ENCODE measurements around the gene OR10X1.

OR10X1 gene, protein sequence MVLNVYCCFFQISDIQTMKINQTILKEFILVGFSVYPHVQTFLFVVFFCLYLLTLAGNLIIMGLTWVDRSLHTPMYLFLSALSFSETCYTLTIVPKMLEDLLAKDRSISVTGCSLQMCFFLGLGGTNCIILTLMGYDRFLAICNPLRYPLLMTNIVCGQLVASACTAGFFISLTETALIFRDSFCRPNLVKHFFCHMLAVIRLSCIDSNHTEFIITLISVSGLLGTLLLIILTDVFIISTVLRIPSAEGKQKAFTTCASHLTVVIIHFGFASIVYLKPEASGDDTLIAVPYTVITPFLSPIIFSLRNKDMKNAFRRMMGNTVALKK

DNA sequence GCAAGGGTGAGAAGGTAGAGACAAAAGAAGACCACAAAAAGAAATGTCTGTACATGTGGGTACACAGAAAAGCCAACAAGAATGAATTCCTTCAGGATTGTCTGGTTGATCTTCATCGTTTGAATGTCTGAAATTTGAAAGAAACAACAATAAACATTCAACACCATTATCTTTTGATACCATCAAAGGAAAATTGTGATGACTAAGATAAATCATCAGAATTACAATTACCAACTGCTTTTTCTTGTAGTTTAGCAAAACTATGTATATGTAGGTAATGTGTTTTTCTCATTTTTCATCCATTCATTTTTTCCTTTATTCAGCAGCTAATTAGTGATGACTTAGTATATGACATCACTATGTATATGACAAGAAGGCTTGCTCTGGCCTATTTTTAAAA is at the start of gene OR10X1:
TSS of gene OR10X1 (minus strand) at position 167 of the 400 bp plus-strand sequence. CDS start at position 167, 0 bp downstream.
- DNase-seq: no peak

DNA sequence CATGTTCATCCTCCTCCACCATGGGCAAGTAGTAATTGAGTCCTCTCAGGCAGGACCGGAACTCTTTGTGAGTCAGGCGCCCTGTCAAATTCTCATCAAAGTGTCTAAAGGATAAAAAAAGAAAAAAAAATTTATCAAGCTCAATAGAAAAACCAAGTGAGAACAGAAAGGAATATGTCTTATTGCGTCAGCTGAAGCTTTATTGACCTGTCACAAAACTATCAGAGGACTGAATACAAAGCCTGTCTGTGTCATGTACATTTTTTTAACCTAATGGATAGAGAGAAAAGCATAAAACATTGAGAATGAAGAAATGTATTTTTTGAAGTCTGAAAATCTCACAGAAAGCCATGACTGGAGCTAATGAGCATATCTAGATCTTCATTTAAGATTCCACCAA is 34.1 kb upstream of the OR10X1 start:
- no peak for DNase-seq

DNA sequence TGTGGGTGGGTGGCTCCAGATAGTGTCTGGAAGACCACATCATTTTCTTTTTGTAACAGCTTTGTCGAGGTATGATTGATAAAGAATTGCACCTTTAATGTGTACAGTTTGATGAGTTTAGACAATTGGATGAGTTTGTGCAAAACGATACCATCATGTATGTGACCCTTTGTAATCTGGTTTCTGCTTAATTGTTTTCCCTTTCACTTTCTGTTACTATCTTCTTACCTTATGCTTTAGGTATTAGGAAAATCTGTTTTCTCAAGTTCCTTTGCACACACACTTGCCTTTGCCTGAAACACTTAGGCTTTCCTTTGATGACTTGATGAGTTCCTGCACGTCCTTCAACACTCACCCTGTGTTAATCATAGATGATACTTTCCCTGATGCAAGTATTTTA is 32.2 kb upstream of the OR10X1 start:
- no peak for DNase-seq

DNA sequence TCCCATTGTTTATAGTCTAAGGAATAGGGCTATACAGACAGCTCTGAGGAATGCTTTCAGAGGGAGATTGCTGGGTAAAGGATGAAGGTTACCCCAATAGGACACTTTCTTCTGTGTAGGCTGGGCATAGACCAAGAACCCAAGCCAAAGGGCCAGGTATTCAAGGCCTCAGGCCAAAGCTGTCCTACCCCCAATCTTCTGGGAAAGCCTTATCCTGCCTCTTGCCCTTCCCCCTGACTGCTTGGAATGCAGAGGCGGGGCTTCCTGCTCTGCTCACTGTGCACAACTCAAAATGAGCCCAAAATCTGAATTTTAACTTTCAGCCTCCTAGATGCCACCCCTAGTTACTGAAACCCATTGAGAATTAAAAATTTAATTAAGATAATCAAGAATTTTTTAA is 27.6 kb upstream of the OR10X1 start:
- DNase-seq: no peak

DNA sequence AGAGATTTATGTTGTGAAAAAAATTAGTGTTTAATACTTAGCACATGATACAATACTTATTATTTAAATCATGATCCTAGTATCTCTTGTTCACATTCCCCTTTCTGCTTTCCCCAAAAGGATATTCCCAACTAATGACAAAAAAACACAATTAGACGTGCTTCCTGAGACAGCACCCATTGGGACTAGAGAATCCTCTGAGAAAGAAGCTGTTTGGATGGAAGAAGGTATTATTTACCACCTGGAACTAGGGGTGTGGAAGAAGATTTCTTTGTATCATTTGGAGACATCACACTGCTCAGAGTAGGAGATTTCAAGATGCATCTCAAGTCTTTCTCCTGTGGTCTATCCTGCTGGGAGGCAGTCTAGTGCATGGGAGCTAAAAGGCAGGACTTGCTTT is 25.3 kb upstream of the OR10X1 start, which contains the start of gene OR10Z1:
TSS of gene OR10Z1 (plus strand) at position 301 of the 400 bp plus-strand sequence. CDS start 1,171 bp downstream, outside the sequence.
- DNase-seq: no peak

DNA sequence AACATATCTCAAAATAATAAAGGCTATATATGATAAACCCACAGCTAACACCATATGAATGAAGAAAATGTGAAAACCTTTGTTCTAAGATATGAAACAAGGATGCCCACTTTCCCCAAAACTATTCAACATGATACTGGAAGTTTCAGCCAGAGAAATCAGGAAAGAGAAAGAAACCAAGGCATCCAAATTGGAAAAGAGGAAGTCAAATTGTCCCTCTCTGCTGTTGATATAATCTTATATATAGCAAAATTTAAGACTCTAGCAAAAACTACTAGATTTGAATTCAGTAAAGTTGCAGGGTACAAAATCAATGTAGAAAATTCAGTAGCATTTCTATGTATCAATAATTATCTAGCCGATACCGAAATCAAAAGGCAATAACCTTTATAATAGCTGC is 21.0 kb upstream of the OR10X1 start:
- DNase-seq: no peak

DNA sequence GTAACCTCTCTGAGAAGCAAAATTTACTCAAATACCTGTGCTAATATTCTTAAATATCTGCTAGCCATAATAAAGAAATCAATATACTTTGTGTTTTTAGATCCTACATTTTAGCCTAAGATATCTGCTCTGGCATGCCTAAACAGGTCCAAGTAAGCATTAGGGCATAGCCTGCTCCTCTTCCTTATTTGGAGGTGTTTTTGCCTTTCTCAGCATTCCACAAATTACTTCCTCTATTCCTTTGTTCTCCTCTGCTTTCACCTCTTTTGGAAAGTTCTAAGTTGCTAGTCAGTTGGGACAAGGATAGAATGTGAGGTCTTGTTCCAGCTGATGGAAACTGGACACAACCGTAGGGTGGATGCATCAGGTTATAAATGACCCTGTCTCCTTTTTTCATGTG is 7.2 kb upstream of the OR10X1 start:
- DNase-seq: no peak

DNA sequence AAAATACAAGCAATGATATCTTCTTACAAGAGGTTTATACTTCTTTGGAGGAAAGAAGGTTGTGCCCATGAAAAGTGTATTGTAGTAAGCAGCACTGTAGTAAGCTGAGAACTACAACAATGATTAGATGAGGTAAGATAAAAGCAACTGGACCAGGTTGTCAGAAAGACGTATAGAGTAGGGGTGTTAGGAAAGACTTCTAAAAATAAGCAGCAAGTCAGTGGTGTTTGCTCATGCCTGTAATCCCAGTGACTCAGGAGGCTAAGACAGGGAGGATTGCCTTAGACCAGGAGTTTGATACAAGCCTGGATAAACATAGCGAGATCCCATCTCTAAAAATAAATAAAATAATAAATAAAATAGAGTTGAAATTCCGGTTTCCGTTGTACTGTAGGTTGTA is 4.3 kb upstream of the OR10X1 start:
- no peak for DNase-seq

DNA sequence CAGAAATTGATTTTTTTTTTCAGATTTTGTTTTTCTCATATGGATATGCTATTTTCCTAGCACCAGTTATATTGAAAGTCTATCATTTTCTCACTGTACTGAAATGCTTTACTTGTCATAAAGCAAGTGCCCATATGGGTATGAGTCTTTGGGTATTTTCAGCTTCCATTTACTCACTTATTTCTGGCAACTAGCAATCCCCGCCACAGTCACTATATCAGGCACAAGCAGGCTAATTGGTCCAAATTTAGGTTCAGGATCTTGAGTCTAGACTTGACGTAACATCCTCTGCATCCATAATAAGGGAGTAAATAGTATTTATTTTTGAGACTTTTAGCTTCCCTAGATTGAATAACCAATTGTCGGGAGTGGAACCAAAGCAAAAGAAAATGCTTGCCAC is 2.1 kb downstream of the OR10X1 start:
- DNase-seq: no peak

DNA sequence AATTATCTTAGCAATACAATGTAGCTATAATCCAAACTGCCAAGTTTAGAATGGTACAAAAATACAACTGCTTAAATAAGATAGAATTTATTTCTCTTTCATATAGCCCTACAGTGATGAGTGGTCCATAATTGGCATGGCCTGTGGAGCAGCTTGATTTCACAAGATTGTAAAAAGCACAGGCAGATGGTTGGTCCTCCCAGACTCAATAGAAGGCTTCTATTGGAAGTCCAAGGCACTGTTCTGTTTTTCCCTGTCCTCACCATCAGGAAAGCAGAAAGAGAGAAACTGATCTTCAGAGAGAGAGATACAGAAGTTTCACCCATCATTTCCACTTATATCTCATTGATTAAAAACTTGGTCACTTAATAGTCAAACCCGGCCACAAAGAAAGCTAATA is 7.5 kb downstream of the OR10X1 start:
- DNase-seq: no peak

DNA sequence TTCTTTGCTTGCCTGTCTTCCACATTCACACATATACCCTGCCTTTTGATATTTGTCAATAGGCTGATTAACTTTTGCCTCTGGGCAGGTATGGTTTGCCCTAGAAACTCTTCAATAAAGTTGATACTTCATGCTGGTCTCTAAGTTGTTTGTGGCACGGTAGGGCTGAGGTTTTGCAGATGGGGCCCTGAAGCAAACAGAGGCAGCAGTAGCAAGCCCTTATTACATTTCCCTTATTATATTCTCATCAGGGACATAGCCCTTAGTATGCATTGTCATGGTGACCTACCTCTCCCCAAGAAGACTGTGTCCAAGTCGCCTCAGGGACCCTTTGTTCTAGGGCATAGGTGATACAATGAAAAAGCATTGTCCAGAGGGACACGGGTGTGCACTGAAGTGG is 9.2 kb downstream of the OR10X1 start, which contains the start of gene OR6P1:
TSS of gene OR6P1 (minus strand) at position 101 of the 400 bp plus-strand sequence. CDS start 6,976 bp downstream, outside the sequence.
- no peak for DNase-seq

DNA sequence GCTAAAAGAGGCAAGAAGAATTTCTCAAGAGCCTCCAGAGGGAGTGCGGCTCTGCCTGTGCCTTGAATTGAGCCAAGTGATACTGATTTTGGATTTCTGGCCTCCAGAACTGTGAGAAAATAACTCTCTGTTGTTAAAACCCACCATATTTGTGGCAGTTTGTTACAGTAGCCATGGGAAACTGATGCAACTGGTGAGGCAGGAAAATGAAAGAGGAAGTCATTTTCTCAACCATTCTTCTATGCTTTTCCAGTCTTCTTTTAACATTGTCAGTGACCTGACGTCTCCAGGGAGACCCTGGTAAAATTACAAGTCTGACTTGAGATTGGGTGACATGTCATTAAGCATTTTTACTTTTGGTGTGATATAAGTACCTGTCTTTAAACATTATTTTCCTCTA is 15.1 kb downstream of the OR10X1 start:
- no peak for DNase-seq

DNA sequence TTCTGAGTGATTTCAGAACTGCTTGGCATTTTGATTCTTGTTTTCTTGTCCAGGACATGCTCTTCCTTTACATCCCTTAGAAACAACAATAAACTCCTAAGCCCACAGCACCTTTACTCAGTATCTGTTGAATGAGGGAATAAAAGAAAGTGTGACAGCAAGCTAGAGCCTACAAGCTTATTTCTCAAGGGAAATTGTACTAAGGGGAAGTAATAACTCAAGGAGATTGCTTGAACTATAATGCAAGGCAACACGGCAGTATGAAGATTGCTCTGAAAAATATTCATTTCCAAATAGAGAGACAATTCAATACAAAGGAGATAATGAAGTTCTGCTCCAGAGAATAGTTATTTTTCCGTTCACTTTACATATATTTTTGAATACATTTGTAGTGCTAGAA is 15.8 kb downstream of the OR10X1 start:
- DNase-seq: no peak

DNA sequence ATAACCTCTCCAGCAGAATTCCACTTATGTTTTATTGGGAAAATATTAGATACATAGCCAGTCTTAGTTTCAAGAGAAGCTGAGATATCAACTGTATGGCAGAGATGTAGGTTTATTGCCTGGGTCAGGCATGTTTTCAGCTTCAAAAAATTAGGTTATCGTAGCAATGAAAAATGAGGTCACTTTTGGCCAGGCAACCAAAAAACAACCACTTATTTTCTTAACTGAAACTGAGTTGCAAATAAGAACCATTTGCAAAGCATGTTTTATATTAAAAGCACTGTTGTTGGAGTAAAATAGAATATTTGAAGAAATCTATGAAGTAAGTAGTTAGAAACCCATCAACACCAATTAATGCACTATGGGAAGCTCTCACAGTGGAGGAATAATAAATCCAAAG is 20.0 kb downstream of the OR10X1 start:
- no peak for DNase-seq

DNA sequence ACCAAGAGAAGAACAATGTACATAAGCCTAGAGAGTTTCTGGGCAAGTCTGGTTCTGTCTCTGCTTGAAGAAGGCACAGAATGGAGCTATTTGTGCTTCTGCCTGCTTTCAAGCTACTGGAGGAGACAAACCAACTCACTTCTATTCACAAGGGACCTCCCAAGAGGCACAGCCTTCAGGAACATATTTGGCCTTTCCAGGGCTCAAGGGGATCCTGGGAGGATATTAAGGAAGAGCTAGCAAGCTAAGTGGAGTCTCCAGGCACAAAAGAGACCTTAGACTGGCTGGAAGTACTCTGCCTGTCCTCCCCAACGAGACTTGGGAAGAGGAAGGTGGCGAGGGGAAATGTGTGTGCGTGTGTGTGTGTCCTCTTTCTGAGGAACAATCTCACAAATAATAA is 25.3 kb downstream of the OR10X1 start, which contains the start of gene OR6Y1:
TSS of gene OR6Y1 (minus strand) at position 54 of the 400 bp plus-strand sequence. CDS start 6,300 bp downstream, outside the sequence.
- no peak for DNase-seq

DNA sequence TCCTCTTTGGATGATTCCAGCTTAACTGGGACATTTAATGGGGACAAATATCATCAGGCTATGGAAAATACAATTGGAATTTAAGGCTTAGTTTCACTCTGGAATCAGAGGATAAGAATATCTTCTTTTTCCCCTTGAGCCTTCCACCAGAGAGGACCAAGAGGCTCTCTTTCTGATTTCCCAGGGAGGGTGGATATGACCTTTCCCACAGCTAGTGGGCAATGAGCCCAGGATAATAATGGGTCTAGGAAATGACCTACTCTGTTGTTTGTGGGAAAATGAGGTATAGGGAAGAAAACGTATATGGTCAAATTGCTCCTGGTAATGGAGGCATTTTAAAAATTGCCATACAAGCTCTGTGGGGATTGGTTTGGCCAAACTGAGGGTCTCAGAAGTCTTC is 27.4 kb downstream of the OR10X1 start:
- no peak for DNase-seq

DNA sequence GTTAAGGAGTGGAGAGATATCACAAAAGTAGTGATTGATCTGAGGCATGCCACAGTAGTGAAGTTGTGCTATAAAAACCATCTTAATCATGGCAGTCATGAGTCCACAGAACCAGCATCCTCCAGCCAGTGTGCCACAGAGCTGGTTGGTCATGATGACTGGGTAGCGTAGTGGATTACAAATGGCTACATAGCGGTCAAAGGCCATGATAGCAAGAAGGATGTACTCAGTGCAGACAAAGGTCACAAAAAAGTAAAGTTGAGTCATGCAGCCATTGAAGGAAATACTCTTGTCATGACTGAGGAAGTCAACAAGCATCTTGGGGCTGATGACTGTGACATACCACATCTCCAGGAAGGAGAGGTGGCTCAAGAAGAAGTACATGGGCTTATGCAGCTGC is 32.2 kb downstream of the OR10X1 start:
- DNase-seq: no peak

DNA sequence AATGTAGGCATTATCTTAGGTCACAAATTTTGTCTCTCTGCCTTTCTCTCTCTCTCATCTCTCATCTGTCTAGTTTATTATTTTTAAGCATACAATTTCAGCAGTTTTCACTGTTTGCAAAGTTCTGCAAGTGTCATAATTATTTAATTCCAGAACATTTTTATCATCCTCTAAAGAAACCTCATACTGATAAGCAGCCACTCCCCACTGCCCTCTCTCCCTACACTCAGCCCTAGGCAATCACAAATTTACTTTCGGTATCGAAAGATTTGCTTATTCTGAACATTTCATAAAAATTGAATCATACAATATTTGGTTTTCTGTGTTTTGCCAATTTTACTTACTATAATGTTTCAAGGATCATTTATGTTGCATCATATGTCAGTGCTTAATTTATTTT is 42.1 kb downstream of the OR10X1 start:
- no peak for DNase-seq

DNA sequence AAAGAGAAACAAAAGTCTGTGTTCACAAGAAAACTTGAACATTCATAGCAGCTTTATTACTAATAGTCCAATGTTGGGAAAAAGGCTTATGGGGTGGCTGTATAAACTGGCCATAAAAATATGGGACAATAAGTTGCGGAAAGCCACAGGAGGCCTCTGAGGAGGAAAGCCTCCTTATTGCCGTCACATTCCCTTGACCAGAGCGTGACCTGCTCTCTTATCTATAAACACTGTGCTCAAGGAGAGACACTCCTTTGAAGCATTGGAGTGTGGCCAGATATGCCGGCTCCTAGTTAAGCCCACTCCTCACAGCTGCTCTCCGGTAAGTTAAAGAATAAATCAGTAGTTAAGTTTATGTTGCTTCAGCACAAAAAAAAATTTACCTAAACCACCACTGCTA is 45.2 kb downstream of the OR10X1 start:
- DNase-seq: no peak
